ENCODE results near the gene ZFPL1. TPM values are rescaled to one million over a fixed set of nuclear protein-coding genes. Genes with fewer than 3 reads are reported as not detected.
A peak's percentile ranks its signal among the peaks of the same experiment; 100 is the strongest.

Gene ZFPL1
- total RNA-seq, 2 donors from 2014 or later = 61.6 to 62.6 TPM

DNA sequence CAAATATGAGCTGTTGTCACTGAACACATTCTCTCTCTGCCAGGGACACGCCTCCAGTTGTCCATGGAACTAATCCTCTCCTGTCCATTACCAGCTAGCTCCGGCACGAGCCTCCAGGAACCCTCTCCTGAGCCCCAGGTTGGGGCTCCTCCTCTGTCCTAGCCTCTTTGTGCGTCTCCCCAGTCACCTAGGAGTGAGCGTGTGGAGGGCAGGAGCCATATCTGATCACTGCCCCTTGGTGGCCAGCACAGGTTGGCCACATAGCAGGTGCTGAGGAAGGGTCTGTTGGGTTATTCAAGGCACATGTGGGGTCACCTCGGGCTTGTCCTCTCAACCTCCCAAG lies 47.8 kb downstream of the ZFPL1 start:
- Histone ChIP-seq H3K36me3 (peaks cover 21 to 37% of the 10 kb centered on the region in 2 donors), H3K4me3 (no peak overlapping the region), H3K27me3 (replicated peaks; ENCODE audit: insufficient read depth) (no peaks in the 10 kb centered on the region), H3K27ac (no peak overlapping the region), H3K9me3 (no peaks in the 10 kb centered on the region), H3K4me1 (replicated peaks) (peaks cover 7% of the 10 kb centered on the region)
- intact Hi-C loops (cut with DNase I) = no loop called here
- TF ChIP-seq POLR2A (IDR thresholded peaks at IDR 0.05) = no peak
- no peak for TF ChIP-seq POLR2AphosphoS5 (IDR thresholded peaks at IDR 0.05)
- TF ChIP-seq, protein P1, sequence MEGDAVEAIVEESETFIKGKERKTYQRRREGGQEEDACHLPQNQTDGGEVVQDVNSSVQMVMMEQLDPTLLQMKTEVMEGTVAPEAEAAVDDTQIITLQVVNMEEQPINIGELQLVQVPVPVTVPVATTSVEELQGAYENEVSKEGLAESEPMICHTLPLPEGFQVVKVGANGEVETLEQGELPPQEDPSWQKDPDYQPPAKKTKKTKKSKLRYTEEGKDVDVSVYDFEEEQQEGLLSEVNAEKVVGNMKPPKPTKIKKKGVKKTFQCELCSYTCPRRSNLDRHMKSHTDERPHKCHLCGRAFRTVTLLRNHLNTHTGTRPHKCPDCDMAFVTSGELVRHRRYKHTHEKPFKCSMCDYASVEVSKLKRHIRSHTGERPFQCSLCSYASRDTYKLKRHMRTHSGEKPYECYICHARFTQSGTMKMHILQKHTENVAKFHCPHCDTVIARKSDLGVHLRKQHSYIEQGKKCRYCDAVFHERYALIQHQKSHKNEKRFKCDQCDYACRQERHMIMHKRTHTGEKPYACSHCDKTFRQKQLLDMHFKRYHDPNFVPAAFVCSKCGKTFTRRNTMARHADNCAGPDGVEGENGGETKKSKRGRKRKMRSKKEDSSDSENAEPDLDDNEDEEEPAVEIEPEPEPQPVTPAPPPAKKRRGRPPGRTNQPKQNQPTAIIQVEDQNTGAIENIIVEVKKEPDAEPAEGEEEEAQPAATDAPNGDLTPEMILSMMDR (IDR thresholded peaks at IDR 0.05) = no peak
- 88% methylated on average over 6 of the region's 6 CpGs for WGBS
- DNase-seq (ENCODE audit: low spot score) = no peak

DNA sequence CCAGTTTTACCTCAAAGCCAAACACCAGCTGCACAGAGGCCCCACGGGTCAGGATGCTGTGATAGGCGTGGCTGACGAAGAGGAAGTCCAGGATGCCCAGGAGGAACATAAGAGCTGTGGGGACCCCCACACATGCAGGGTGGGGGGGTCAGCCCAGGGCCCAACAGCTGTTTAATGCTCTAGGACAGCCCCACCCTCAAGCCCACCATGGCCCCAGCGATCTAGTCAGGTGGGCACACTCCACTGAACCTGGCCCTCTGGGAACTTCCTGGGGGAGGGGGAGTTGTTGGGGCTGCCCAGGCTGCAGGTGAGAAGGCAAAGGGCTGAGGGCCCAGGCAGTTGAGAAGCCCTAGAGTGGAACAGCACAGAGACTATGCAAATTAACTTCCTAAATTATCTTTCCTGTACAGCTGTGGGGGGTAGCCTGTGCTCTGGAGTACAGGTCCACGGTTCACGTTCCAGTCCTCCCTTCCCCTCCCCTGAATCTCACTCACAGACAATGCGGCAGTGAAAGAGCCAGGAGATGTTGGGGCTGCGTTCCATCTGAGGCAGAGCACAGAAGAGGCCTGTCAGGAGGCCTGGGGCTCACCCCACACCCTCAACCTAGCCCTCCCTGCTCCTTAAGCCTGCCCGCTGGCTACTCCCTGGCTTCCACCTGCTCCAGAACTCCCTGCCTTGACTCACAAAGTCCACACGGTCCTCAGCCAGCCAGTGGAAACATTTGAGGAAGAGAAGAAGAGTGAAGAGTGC lies 48.4 kb downstream of the ZFPL1 start:
- WGBS = 73% methylated on average over 10 of the region's 10 CpGs
- H3K4me1 ChIP-seq (replicated peaks) = peaks cover 7% of the 10 kb centered on the region
- no peaks in the 10 kb centered on the region for H3K27me3 ChIP-seq (replicated peaks; ENCODE audit: insufficient read depth)
- H3K27ac ChIP-seq = peak overlapping the region in 1 of 2 donors; percentile 98
- peak overlapping the region in 1 of 2 donors; percentile 55 for H3K4me3 ChIP-seq
- no peak for DNase-seq (ENCODE audit: low spot score)
- TF ChIP-seq POLR2A (IDR thresholded peaks at IDR 0.05) = no peak
- TF ChIP-seq POLR2AphosphoS5 (IDR thresholded peaks at IDR 0.05) = no peak
- TF ChIP-seq, protein P1 (IDR thresholded peaks at IDR 0.05) = no peak
- peaks cover 21 to 34% of the 10 kb centered on the region in 2 donors for H3K36me3 ChIP-seq
- intact Hi-C loops (cut with DNase I) = no loop called here
- no peaks in the 10 kb centered on the region for H3K9me3 ChIP-seq

DNA sequence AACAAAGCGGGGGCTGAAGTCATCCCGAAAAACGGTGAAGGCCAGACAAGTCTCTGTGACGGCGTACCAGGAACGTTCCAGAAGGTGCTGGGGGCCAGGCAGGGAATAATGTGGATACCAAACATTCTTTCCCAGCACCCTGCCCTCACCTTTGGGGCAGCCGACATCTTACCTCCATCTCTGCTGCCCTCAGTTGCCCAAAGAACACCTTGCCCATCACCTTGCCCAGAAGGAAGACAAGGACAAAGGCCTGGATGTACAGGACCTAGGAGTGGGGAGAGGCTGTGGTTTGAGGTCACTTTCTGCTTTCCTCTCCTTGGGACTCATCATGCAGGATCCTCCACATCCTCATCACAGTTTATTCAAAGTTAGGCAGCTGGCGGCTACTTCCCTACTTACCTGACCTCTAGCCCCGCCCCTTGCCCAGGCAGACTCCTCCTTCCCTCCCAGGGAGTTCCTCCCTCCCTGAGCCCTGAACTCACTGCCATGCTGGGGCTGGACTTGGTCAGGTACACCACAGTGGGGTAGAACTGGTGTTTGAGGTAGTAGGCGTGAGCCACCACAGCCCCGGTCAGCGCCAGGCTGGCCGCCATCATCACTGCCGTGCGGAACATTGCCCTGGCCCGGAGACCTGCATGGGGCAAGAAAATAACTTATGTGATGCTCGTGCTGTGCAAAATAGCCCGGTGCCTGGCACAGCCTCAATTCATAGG lies 49.1 kb downstream of the ZFPL1 start:
- DNase-seq (ENCODE audit: low spot score) = no peak
- intact Hi-C loops (cut with DNase I) = no loop called here
- TF ChIP-seq POLR2A (IDR thresholded peaks at IDR 0.05) (peak; percentile 30), POLR2AphosphoS5 (IDR thresholded peaks at IDR 0.05) (no peak)
- Histone ChIP-seq H3K4me3 (peak overlapping the region; percentile 55 to 64), H3K9me3 (no peaks in the 10 kb centered on the region), H3K27ac (peak overlapping the region; percentile 98), H3K36me3 (peaks cover 21 to 28% of the 10 kb centered on the region in 2 donors), H3K4me1 (replicated peaks) (peaks cover 7% of the 10 kb centered on the region), H3K27me3 (replicated peaks; ENCODE audit: insufficient read depth) (no peaks in the 10 kb centered on the region)
- 34% methylated on average over 18 of the region's 18 CpGs for WGBS

DNA sequence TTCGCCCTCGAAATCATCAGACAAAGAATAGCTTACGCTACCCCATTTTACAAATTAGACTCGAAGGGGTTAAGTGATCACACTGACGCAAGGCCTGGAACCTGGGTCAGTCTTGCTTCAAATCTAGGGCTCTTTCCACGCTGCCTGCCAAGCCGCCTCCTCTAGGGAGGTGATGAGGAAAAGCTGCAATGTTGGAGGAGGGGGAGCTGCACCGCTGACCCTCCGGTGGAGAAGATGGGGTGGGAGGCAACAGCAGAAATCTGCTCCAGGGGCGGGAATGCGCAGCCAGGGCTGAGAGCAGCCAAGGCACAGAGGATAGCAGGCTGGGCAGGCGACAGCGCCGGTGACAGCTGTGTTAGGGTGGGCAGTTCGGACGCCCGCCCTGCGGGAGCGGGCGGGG lies 49.7 kb downstream of the ZFPL1 start:
- Histone ChIP-seq H3K36me3 (peaks cover 21 to 28% of the 10 kb centered on the region in 2 donors), H3K4me3 (peak overlapping the region; percentile 55 to 64), H3K4me1 (replicated peaks) (peaks cover 7% of the 10 kb centered on the region), H3K27ac (peak overlapping the region; percentile 98), H3K9me3 (no peaks in the 10 kb centered on the region), H3K27me3 (replicated peaks; ENCODE audit: insufficient read depth) (no peaks in the 10 kb centered on the region)
- TF ChIP-seq POLR2AphosphoS5 (IDR thresholded peaks at IDR 0.05) (no peak), POLR2A (IDR thresholded peaks at IDR 0.05) (no peak)
- TF ChIP-seq, protein P1 (IDR thresholded peaks at IDR 0.05) = no peak
- DNase-seq (ENCODE audit: low spot score) = no peak
- intact Hi-C loops (cut with DNase I) = no loop called here
- under 1% methylated on average over 20 of the region's 20 CpGs for WGBS

DNA sequence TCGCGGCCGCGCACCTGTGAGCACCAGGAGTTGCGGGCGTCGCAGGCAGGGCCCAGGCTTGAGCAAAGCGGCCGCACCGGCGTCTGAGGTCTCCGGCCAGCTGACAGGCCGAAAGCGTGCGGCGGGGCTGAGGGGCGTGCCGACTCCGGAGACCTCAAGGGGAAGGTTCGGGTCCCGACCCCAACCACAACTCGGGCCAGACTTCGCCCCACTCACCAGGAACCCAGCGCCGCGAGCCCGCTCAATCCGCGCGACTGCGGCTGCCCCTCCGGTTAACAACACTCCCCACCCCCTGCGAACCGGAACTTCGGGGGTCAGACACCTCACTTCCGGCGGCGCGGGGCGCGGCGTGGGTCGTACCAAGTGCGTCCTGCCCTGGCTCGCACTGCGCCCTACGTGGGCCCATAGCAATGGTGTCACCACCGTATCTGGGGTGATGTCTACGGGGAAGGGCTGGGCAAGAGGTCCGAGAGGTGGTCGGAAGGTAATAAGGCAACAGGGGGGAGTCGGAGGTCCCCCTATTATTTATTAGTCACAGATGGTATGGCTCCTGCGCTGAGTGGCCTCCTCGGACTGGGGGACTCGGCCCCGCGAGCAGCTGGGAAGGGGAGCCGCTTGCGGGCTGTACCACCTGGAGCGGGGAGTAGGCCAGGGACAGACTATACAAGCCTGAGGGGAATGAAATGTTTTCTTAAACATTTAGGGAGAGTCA lies 50.4 kb downstream of the ZFPL1 start, which contains the start of gene SYVN1:
Gene SYVN1 (minus strand): TSS at position 280 of the 712 bp plus-strand sequence. CDS start 918 bp downstream, outside the sequence.
- Histone ChIP-seq H3K27ac (peak within 1 kb of the TSS; percentile 98), H3K27me3 (replicated peaks; ENCODE audit: insufficient read depth) (no peaks in the 10 kb centered on the region), H3K4me3 (peak within 1 kb of the TSS; percentile 55 to 64), H3K9me3 (no peaks in the 10 kb centered on the region), H3K36me3 (peaks cover 21 to 24% of the 10 kb centered on the region in 2 donors), H3K4me1 (replicated peaks) (peaks cover 7% of the 10 kb centered on the region)
- WGBS = under 1% methylated on average over 56 of the region's 60 CpGs
- TF ChIP-seq POLR2A (IDR thresholded peaks at IDR 0.05) (peak; percentile 95), POLR2AphosphoS5 (IDR thresholded peaks at IDR 0.05) (peak; percentile 94)
- TF ChIP-seq, protein P1 (IDR thresholded peaks at IDR 0.05) = peak in 1 of 4 experiments; percentile 25
- peak; percentile 87 for DNase-seq (ENCODE audit: low spot score)
- intact Hi-C loops (cut with DNase I) = no loop called here
